DMS 273 (cell line): ENCODE results near the gene INPP5K.
A peak's percentile ranks its signal among the peaks of the same experiment; 100 is the strongest.
"Not testable (repeated sequence)": the region's sequence is repeated elsewhere in the genome, so short reads cannot be mapped to it uniquely, and the experiment has no call there.

ENCODE experiments used
- DNase-seq: peaks from one replicate; lab custom pipeline; 2025; ENCODE audit not compliant: unreplicated experiment; lab: John Stamatoyannopoulos, UW

The INPP5K gene

DNA sequence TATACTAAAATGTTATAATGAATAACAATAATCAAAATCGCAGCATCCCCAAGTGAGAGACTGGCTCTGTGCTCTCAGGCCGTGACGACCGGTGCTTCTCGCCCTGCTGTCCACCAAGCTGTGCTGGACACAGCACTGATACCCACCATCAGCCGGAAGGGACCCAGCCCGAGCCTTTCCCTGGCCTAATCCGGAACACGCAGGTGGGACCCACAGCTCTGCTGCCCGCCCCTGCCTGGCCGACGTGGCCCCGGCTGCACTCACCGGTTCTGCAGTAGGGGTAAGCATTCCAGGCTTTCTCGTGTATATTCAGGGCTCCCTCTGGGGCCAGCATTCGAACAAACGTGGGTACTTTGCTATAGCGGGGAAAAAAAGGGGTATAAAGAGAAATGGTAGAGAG is 31.6 kb upstream of the INPP5K start:
- DNase-seq = no peak

DNA sequence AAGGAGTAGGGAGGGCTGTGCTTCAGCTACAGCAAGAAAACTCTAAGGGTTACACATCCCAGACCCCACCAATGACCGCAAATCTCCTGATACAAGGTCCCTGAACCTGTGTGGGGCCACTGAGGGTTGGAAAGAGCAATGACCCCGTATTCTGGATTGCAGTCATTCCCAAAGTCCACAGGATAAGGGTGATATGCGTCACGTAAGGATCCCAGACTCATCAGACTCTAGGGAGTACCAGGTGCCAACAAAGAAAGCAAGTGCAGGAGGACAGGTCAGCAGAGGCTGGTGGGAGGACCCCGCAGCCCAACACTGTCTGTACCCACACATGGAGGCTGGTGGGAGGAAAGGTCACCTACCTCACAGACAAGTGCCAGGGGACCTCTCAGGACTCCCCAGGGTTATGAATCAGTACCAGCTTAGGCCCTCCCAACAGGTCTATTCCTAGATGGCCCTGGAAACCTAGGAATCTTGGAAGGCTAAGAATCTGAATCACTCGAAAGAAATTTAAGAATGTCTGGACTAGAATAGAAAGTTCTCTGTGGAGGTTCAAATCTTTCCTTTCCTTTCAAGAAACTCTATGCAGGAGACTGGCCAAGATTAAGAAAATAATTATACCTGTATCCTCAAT is 30.0 kb upstream of the INPP5K start:
- no peak for DNase-seq

DNA sequence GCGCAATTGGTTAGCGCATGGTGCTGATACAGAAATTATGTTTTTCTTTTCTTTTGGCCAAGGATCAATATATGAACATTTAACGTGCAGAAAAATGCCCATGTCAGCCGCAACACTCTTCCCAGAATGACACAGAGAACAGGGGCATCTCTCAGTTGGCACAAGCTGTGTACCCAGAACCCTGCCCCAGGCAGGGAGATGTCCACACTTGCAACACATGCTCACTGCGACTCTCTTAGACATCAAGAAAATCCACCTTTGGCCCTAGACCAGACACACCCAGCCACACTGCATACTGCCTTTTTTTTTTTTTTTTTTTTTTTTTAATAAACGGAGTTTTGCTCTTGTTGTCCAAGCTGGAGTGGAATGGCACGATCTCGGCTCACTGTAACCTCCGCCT is 29.2 kb upstream of the INPP5K start:
- DNase-seq = no peak

DNA sequence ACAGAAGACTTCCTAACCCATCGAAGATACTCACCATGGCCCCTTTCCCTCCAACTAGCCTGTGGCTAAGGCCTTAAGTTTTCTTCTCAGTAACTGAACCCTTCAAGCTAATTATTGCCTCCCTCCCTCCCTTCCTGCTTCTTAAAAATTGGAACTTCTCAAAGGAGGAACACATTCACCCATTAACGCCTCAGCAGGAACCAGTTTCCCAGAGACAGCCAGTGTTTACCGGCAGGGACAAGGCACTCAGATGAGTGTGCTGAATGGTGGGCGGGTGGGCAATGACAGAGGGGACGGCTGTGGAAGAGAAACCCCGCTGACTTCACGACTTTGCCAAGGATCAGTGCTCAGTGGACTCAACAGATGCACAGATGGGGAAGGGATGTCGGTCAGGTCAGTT is 25.9 kb upstream of the INPP5K start:
- no peak for DNase-seq

DNA sequence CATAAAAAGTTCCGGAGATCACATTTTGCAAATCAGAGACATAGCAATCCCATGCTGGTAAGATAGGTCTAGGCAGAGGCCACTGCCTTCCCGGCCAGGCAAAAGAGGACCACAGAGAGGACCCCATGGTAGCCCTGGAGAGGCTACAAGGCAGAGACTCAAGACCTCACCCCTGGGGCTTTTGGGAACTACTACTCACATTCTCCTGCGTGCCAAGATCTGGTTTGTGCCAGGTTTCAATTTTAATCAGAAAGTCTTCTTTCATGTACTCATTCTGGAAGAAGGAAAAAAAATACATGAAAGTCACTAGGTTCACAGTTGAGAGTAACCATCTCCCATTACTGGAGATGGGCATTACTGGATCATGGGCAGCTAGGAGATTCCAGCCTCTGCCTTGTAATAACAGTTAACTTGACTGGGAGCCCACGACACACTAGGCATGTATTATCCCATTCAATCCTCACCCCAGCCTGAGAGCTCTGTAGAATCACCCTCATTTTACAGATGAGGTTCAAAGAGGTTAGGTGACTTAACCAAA is 25.0 kb upstream of the INPP5K start:
- no peak for DNase-seq

DNA sequence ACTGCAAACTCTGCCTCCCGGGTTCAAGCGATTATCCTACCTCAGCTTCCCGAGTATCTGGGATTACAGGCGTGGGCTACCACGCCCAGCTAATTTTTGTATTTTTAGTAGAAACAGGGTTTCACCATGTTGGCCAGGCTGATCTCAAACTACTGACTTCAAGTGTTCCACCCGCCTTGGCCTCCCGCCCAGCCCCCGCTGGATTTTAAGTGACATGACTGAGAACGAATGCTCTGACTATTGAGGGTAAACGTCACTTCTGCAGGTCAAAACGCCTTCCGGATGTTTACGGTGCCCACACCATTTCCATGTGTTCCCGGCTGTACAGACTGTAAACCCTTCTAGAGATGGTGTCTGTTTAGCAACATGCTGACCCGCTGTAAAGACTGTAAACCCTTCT is 23.4 kb upstream of the INPP5K start:
- no peak for DNase-seq

DNA sequence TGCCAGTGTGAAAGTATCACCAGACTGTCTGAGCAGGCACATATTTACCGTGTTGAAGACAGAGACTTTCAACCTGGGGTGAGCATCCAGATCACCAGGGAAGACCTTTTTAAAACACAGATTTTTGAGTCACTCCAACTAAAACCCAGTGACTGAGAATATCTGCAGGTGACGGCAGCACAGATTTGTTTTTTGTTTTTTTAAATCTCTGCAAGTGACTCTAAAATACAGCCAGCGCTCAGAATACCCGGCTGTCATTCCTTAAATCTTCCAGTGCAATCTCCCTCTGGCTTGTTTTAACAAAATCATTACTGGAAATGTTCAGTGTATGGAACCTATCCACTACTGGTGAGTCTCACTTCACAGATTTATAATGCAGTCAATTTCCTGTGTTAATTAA is 19.3 kb upstream of the INPP5K start:
- DNase-seq = no peak

DNA sequence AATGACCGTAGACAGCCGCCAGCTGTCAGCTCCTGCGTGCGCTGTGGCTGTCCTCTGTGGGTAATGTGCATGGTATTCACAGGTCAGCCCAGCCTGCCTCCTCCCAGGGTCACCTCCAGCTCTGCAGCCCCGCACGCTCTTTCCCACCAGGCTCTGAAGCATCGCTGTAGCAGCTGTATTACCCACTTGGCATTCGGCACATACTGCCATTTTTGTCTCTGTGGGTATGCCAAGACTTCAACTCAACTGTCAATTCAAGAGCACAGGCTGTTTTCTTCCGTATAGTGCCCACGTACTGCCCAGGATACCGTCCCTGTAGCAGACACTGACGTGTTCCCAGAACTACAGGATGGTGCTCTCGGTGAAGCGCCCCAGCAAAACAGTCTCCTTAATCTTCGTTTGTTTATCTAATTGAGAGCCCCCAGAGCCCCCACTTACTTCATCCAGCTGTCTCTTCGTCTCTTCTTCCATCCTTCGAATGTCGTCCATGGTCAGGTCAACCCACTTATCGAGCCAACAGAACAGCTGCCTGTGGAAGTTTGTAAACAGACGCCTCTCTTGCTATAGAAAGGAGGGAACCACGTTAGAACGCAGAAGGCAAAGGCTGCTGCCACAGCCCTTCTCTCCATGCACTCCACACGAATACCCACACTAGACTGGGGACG is 17.4 kb upstream of the INPP5K start:
- no peak for DNase-seq

DNA sequence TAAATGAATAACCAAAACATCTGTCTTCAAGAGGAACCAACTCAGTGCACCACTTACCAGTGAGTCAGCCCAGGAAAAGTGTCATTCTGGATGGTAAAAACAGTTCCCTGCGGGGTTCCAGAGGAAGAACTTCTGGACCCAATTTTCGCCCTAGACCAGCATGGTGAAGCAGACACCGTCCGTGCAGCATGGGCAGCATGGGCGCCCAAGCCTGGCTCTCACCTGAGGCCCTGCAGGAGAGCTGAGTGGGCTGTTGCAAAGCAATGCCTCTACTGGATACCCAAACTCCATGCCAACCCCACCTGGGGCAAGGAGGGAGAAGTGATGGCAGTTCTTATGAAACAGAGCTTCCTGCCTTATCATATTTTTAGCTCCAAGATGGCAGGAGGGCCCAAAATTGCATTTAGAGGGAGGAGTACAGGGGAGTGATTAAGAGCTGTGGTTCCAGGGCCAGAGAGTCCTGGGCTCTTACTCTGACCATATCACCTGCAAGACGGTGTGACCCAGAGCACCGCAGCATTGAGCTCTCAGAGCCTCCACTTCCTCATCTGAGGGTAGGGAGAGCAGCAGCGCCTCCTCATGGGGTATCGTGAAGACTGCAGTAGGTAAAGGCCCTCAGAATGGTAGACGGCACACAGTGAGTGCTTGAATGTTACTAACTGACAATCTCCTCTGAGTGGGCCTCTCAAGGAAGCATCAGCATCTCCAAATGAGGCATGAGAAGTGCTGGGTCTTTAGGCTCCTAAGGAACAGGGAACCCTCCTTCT is 16.6 kb upstream of the INPP5K start:
- DNase-seq = peak; percentile 24

DNA sequence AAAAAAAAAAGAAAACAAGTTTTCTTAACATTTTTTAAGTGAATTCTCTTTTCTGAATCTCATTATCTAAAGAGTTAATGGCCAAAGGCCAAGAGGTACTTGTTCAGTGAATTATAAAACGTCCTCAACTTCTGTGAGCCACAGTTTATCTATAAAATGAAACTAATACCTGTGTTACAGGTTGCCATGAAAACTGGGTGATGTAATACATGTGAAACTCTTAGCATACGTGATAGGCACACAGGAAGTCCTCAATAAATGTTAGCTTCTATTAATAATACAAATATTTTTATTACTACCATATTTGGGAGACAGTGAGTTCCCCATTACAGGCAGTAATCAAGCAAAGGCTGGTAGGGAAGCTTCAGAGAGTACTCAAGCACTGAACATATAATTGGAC is 13.5 kb upstream of the INPP5K start:
- DNase-seq = no peak

DNA sequence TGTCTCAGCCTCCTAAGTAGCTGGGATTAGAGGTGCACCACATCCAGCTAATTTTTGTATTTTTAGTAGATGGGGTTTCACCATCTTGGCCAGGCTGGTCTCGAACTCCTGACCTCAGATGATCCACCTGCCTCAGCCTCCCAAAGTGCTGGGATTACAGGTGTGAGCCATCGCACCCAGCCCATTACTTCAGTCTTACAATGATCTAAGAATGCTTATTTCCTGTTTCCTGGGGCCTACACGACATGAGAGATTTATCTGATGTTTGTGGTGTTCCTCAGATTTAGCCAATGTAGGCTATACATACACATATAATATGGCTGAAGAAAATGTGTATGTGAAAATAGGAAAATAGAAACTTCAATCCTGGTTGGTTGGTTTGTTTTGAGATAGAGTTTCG is 10.5 kb upstream of the INPP5K start:
- DNase-seq = not testable (repeated sequence)

DNA sequence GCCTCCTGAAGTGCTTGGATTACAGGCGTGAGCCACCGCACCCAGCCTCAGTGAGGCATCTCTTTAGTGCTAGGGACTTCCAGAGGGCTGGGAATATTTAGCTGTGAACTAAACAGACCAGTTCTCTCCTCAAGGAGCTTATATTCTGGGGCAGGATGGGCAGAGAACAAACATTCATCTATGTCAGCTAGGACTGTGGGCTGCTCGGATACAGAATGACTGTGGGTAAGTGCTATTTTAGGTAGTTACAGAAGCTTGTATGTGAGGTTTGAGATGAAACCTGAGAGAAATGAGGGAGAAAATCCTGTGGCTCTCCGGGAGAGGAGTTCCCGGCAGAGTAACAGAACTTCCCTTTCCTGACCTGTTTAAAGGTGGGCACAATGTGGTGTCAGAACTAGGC is 6.2 kb upstream of the INPP5K start:
- no peak for DNase-seq

DNA sequence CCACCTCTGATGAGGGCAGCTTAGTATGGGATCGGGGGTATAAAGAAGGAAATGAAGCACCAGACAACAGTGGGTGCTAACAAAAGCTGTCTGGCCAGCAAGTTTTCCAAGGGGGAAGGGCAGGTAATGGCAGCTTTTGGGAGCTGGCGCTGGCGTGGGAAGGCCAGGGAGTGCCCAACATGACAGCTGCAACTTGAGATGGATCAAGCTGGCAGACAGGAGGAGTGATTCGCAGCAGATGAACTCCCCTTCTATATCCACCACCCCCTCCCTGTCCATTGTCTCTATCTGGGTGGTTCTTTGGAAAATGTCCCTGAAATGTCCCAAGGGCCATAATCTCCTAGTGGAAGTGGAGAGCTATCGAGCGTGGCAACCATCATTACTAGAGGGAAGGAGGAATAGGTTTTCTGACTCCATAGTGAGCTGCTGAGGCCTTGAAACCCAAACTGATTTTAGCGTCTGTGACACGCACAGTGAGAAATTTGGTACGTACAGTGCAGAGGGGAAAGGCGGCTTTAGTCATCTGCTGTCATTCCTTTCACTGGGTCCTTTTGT is 4.8 kb upstream of the INPP5K start:
- DNase-seq = peak; percentile 45

DNA sequence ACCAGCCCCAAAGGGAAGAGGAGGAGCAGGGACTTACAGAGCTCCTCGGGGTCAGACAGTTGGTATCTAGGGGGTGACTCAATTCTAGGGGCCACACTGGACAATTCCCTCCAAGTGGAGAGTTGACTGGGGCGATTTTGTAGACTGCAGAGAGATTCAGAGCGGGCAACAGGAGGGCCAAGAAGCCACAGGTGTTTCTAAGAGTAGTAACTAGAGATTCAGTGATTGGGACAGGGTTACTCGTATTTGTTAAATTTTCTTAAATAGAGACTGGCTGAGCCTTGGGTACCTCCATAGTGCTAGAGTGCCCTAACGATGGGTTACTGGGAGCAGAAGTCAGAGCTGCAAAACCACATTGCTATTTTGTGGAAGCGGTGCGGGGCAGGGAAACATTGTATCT is 3.3 kb upstream of the INPP5K start:
- no peak for DNase-seq

DNA sequence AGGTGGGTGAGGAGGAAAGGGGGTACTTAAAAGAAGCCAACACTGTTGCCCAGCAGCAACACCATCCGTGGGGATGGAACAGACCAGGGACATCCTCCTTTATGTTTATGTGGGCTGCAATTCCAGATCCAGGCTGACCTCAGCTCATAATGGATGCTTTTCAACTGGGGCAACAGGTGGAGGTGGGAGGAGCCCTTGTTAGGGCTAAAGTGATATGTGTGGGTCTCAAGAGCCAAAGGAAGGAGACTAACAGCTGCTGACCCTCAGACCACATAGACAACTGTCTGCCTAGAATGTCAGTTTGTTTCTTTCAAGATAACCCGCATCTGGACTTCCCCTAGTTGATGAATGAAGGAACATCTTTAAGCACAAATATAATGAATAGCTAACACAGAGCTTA is 2.0 kb upstream of the INPP5K start:
- no peak for DNase-seq

DNA sequence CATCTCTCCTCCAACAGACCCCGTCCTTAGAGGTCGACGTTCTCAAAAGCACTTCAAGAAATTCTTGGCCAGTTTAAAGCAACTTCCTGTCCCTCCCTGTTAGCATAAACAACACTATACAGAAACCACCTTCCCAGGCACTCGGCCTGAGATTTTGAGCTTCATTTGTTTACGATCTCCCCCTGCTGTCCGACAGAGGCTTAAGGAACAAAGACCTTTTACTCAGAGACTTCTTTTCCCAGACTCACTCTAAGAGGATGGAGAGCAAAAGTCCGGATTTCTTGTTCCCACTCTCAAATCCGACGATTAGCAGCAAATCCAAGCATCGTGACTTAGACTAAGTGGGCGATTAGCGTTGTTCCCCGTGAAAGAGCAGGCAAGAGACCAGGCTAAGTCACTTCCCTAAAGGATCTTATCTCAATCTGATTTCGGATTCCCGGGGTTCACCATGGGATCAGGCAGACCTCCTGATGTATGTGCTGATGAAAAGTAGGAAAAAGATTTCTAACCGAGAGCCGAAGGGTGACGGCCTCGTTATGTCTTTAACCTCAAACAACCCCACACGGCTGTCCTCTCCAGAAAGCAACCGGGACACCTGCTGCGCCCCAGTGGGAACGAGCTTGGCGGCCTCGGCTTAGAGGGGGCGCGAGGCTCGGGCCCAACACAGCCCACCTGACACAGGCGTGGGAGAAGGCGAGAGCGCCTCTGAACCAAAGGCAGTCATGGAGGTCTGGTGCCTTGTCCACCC is 598 bp downstream of the INPP5K start:
- DNase-seq = peak; percentile 80

DNA sequence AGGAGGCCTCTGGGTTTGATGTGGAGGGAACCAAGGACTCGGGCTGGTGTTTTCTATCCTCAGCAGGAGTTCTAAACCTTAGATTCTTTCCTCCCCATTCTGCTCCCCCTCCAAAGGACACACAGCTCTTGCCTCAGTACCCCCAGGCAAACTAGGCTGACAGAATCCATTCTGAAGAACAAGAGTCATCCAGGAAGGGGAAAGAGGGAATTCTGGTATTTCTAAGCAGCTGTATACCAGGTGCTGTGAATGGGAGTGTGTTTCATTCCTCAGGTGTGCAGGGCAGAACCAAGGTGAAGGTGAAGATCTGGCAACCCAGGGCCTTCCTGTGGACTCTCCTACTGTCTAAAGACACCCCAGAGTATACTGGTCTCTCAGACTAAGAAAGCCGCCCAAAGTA is 4.1 kb downstream of the INPP5K start:
- DNase-seq = no peak

DNA sequence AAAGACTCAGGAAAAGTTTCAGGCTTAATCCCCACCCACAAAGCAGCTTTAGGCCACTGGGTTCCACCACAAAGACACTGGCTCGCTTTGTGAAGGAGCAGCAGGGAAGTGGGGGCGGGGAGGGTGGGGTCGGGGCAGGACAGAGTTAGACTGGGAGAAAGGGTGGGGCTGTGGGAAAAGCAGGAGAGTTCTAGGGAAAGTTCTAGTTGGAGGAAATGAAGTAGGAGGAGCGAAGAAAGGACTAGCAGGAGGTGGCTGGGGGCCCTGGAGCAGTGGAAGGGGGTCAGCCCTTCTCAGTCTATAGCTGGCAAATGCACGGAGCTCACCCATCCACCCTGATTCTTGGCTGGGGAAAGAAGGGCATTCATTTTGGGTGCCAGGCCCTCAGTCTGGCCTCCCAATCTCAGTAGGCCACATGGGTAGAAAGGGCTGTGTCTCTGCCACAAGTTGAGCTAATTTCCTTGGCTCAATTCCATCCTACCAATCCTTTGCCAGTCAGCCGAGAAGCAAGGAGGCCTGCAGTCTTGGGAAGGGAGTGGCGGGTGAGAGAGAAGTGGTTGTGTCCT is 4.6 kb downstream of the INPP5K start:
- peak; percentile 23 for DNase-seq

DNA sequence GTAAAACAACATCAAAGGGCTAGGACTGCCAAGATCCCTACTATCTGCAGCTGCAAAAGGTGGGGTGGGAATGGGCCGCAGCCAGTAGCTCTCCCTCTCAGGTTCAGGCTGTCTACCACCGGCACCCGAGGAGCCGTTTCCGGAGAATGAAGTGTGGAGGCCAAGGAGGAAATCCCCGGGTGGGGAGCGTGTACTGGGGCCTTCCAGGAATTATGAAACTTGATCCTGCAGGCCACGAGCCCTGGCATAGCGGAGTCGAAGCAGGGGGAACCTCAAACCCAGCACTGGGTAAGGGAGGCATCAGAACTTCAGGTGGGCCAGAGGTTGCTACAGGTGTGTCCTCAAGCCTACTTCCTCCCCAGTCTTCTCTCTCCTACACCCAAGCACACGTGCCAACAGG is 5.1 kb downstream of the INPP5K start:
- DNase-seq = no peak

DNA sequence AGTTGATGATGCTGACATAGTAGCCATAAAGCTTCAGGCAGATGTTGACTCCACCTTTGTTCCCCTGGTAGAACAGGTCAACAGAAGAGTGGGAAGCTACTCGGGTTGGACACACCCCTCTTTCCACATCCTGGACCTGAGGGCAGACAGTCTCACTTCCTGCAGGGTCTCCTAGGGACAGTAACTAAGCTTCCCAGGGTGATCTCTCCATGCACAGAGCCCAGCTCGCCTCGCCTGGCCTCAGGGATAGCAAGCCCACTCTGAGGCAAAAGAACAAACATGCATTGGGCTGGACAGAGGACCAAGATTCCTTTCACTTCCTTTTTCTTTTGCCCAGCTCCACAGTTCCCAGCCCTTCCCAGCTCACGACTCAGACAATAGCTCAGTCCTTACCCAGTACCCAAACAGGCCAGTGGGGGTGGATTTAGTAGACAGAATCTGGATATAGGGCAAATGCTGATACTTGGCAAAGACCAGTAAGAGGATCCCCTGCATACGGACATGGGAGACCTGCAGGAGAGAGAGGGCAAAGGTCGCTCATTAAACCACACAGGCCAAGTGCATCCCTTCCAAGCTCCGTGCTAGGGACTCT is 7.0 kb downstream of the INPP5K start:
- DNase-seq = no peak
